NCI-H345 treated with DMSO at 0.1 percent for 48 hours (cell line): Measurements from ENCODE around the gene CGNL1.

ENCODE experiments used
- DNase-seq: peaks from one replicate; lab custom pipeline; 2025; ENCODE audit not compliant: unreplicated experiment; lab: John Stamatoyannopoulos, UW

CGNL1 gene

DNA sequence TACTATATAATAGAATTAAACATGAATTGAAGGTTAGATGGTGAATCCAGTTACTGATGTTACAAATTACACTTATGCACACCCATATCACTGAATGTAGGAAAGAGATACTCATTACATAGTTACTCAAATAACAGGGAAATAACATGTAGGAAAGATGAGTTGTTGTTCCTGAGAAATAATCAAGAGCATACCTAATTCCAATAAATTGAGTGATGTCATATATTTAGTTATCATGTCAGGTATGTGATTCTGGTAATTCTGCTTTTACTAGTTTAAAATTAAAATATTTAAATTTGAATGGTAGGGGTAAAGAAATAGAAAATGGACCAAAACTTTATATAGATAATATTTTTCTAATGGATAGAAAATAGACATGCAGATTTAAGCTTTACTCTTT, 112.8 kb downstream of the CGNL1 start:
- DNase-seq: no peak

DNA sequence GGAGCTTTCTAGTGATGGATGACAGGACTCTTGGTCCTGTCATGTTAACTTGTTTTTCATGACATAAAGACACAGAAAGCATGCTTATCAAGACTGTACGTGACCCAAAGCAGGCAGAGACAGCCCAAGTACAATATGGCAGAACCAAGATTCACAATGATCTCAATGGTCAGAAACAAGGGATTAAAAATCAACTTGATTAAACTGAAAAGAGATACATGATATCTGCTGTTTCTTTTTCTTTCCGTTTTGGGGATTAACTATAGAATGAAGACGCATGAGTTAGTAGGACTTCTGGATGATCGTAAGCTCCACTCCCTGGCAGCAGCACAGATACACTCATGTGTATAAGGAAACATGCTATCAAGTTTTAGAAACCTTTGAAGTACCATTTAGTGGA, 117.0 kb downstream of the CGNL1 start:
- no peak for DNase-seq

DNA sequence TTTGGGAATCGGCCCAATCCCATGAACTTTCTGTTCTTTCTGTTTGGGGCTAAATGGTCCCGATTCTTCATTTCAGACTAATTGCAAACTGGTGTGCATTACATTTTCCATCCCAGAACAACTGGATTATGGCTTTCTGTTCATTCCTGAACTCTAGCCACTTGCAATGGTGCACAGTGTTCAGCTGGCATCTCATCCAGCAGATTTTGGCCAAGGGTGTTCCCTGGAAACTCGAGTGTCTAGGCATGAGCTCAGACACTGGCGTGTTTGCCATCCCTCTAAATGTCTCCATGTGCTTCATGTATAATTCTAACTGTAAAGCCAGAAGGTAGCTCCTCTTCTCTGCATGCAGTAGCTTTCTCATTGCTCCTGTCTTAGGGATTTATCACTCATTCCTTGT, 118.3 kb downstream of the CGNL1 start:
- no peak for DNase-seq

DNA sequence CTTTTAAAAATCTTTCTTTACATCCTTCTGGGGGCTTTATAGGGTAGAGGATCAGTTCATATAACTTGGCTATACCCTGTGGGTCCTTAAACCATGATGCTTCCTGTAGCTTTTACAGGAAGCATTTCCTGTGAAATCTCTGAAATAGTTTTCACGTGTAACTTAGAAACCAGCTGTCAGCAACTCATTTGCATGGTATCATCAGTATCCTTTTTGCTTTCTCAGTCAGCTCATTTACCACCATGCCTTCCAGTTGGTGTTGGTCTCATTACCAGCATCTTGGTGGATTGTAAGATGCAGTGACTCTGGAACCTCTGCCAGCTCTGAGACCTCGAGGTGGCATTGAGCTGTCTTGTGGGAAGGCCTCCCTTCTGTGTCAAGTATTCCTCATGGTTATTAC, 118.7 kb downstream of the CGNL1 start:
- no peak for DNase-seq

DNA sequence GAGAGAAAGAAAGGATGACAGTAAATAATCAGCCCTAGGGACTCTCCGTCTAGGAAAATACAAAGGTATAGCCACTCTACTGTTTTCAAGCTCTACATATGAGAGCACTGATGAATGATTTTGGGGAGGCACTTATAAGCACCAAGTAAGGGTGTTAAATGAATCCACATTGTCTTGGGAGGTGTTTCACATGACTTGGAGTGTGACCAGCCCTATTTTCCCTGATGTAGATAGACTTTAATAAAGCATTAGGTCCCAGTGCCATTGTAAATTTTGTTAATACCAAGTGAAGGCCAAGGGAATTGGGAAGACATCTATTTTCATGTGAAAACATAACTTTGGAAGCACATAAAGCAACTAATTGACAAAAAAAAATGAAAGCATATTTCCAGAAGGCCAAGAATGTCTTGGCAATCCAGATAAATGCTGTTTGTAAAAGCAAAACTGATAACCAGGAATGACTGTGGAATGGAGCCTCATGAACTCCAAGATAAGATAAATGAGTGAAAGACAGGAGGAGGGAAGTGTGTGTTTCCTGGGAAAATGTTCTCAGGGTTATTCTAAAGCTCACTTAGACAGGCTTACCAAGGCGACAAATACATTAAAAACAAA, 119.4 kb downstream of the CGNL1 start:
- DNase-seq: no peak

DNA sequence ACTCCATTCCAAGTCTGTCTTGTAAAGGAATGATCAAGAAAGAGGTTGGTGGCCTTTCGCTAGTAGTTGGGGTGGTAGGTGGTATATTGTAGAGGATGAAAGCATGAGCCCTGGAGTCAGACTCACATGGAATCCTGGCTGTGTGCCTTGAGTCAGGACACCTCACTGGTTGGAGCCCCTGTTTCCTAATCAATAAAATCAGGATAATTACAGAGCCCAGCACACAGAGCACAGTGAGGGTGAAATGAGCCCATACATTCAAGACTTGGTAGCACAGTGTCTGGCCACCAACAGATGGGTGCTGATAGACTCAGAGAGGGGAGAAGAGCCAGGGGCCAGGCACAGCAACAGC, 120.3 kb downstream of the CGNL1 start:
- DNase-seq: no peak

DNA sequence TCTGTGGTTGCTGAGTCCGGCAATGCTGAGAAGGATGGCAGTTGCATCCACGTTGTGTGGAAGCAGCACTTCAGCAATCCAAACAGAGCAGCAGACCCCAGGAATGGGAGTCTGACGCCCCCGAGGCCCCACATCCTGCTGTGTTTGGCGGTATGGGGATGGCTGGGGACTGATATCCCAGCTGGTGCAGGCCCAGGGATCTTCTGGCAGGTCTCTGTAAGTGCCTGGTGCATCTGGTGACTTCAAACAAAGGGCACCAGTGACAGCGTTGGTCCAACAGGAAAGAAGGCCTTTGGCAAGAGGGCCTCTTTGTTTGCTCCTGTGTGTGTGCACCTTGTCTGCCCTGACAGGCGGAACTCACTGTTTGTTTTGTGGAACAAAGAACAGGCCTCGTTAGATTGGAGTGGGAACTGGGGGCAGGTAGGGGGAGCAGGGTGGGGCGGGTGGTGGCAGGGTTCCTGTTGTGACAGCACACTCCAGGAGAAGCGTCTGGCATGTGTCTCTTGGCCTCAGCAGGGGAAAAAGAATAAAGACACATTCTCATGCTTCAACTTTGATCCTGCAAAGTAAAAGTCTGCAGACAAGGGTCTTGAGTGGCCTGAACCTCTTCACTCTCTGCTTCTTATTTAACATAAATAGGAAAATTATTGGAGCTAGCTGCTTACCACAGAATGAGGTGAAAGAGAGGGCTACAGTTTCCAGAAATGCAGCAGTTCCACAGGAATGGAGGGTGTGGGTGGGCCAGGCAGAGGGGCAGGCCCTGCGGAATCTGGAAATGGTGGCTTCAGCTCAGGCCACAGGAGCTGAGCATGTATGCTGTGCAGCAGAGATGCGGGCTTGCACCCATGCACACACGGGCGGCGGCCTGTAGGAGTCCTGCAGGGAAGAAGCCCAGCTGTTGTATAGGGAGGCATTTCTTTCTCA, 120.9 kb downstream of the CGNL1 start:
- DNase-seq: peak; percentile 85

DNA sequence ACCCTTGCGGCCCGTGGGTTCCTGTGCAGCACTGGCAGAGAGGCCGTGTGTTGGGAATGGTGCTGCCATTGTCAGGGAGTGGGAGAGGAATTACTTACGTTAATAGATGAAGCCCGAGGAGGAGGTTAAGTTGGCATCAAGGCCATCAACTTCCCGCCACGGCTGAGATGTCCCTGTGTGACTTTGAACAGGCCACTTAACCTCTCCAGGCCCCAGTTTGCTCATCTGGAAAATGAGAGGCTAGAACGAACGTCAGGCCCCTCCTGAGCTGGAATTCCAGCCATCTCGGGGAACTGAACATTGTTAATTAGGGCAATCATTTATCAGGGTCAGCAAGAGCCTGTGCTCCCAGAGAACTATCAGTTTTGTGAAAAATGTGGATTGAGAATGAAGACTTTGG, 124.0 kb downstream of the CGNL1 start:
- DNase-seq: no peak

DNA sequence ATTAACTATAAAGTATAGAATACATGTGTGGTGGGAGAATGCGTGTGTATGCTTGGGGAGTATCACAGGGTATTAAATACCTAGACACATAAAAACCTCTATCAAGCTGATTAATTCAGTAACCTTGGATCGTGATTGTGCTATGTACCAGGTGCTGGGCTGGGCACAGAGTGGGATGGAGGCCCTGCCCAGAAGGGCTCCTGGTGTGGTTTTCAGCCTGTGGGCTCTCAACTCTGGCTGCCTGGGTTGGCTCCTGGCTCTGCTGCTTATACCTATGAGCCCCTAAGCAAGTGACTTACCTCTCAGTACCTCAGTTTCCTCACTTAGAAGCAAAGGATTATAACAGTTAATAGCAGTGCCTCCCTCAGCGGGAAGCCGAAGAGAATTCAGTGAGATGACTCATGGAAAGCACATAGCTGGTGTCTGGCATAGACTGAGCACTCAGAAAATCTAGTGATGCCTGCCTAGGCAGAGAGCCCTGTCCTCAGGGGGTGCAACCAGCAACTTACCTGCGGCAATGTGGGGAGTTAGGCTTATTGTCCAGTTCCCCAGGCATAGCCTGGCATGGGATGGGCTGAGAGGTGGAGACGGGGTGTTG, 124.8 kb downstream of the CGNL1 start:
- DNase-seq: no peak

DNA sequence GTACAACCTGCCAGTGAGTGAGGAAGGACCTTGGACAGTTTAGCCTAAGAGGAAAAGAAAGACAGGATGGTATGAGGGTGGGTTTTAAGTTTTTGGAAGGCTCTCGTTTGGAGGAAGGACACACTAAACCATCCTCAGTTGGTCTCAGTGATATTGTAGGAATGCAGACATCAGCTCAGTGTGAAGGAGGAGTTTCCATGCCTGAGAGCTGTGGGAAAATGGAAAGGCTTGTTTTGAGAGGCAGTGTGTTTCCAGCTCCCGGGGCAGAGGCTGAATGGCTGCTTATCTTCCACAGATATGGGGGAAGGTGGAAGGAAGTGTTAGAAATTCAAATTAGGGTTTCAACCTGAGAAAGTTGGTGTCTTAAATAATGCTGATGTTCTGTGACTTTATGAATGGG, 125.8 kb downstream of the CGNL1 start:
- DNase-seq: no peak

DNA sequence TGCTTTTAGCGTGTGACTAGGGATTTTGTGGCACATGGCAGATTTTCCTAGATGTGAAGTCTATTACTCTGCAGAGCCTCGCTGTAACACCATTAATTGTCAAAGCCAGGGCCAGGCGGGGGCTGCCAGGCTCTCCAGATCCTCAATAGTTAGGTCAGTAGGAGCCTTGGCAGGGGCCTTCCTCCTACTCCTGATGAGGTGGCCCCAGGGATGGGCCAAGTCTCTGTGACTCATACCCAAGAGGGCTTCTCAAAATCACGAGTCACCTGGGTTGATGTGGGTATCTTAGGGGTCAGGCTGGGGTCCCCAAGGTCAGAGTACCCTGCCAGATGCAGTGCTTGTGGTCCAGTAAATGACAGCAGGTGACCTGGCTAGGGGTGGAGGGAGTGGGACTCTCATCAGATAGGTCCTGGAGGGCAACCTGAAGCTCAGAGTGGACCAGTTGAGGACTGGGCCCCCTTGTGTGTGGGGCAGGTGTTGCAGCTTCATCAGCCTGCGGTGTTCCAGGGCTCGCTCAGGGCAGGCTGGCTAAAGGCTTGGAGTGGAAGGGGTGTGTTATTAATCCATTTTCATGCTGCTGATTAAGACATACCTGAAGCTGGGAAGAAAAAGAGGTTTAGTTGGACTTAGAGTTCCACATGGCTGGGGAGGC, 126.9 kb downstream of the CGNL1 start:
- DNase-seq: no peak

DNA sequence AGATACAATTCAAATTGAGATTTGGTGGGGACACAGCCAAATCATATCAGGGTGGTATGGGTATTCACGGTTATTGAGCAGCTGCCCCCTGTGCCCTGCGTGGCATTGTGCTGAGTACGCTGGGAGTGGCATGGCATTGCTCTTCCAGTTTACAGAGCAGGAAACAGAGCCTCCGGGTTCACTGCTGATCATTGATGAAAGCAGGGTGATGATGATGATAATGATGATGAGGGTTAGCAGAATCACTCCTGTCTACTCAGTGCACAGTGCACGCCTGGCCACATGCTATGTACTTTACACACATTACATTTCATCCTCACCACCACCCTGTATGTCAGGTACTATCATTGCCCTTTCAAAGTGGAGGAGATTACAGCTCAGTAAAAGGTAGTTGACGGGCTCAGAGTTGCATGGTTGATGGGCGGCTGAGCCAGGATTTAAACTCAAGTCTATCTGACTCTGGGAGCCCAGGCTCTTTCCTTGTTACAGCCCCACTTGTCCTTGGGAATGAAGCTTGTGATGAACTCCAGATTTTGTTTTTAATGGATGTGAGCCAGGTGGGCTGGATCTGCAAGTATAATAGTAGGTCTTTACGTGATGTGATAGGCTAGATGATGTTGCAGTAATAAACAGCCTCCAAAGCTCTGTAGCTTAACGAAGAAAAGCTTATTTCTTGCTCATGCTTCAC, 127.8 kb downstream of the CGNL1 start:
- no peak for DNase-seq

DNA sequence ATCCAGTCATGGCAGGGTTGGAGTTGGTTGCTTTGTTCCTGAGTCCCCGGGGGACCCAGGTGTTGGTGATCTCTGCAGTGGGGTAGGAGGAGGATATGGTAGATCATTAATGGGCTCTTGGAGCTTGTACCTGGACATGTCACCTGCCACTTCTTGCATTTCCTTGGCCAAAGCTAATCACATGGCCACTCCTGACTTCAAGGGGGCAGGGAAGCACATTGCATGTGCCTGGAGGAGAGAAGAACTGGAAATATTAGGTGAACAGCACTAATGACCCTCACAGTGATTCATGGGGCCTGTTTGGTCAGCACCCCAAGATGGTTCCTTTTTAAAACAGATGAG, 128.3 kb downstream of the CGNL1 start:
- no peak for DNase-seq

DNA sequence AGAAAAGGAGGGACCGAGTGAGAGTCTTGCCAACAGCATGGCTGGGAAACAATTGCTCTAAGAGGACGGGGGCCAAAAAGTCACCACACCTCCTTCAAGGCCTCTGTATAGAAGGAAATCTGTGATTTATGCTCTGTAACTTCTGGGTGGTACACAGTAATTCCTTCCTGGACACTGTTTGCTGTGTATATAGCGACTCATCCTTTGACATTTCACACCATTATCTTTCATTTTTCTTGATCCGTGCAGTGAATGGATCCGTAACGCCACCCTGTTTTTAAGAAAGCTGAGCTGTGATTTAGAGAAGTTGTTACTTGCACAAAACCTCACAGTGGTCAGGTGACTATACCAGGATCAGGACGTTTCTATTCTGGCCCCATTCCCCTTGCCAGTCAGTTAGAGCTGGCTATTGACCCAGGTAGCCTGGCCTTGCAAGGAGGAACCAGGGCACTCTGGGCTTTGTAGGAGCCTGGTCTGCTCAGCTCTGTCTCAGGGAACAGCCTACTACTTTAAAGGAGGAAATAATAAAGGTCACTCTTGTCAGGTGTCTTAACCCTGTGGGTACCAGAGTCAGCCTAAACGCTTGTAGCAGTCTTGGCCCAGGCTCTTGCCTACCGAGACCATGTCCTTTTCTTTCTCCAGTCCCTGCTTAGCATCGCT, 128.9 kb downstream of the CGNL1 start:
- DNase-seq: no peak

DNA sequence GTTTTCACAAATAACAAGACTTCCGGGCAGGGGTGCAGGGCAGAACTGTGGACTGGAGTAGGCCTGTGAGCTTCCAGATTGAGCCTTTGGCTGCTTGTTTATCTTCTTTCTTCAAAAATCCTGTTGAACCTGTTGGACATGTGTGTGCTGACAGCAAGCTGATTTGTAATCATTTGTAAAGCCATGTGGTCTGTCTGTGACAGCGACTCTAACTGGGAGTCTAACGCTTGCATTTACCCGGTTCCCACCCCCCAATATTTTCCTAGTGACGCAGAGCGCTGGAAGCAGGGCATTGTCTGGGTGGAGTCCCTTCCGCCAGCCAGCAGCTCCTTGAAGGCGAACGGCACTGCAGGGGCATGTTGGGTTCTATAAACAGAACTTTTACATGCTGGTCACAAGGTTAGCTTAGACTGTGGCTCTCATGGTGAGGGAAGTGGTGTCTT, 129.7 kb downstream of the CGNL1 start:
- DNase-seq: peak; percentile 11

DNA sequence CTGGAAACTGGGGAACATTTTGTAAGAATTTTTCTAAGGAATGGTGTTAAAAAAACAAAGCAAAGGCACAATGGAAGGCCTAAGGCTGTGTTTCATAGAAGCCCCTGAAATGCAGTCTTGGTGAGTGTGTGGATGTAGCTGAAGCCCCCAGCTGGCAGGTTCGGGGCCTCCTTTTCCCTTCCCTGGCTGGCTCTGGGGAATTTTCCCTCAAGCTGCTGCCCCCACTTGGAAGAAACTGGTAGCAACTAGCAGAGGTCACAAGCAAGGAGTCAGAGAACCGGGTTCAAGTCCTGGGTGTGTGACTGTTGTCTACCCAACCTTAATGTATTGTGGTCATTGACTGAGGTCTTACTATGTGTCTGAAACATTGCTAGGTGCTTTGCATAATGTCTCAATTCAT, 130.1 kb downstream of the CGNL1 start:
- DNase-seq: no peak

DNA sequence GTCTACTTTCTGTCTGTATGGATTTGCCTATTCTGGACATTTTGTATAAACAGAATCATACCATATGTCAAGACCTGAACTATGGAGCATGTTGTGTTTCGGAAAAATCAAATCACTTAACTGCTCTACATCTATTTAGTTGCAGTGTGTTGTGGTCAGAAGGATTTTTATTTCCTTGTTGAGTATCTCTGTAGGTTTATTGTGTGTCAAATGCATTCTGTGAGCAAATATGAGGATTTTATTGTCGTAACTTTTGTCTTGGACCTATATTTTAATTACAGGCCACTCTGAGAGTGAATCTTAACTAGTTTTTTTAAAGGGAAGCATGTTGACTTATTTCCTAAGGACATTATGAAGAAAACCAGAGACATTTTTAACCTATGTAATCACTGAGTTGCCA, 130.8 kb downstream of the CGNL1 start:
- no peak for DNase-seq

DNA sequence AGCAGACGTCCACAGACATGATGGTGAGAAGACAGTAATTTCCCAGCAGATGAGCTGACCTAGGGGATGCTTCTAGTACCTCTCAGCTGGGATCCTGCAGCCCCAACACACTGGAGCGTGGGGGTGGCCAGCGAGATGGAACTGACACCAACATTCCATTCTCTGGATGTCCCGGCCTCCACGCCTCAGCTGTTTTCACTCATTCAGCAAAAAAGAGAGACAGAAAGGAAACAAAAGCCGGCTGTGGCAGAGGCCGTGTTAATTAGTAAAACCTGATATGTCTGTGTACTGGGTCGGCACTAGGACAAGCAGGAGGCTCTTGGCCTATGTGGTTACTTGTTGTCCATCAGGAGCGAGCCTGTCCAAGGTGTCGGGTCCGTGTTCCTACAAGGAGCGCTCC, 132.8 kb downstream of the CGNL1 start:
- no peak for DNase-seq

DNA sequence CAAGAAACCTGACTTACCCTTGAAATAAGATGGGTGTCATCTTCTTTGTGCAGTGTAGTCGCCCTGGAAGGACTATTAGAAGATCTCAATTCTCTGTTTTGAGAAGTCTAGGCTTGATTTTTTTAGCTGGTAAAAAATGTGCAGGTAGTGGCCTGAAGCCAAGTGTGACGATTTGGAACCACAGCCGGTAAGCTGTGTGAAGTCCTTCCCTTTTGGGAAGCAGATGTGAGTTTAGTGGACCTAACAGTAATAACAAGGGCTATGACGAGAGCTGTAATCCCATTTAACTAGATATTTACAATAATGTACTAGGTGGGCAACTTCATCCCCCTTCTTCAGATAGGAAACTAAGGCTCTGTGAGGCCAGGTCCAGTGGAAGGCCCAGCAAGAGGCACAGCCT, 133.7 kb downstream of the CGNL1 start:
- DNase-seq: no peak

DNA sequence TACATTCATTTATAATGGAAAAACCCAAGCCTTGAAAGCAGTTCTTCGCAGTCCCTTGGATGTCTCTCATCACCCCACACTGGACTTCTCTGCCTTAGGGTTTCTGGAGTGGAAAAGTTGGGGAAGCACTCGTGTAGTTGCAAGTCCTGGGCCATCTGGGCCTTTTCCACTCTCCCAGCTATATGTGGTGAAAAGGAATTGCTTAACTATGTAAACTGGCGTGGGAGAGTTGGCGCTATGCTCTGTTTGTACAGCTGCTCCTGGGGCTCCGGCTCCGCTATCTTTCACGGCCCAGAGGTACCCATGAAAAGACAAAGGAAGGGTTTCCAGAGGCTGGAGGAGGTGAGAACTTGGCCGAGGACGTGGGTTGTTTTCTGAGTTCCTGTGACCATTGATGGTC, 134.3 kb downstream of the CGNL1 start:
- peak; percentile 50 for DNase-seq
